ENCODE measurements around the gene RAB7A. TPM values are rescaled to one million over a fixed set of nuclear protein-coding genes. Genes with fewer than 3 reads are reported as not detected.
A peak's percentile ranks its signal among the peaks of the same experiment; 100 is the strongest.
"Not testable (repeated sequence)": the region's sequence is repeated elsewhere in the genome, so short reads cannot be mapped to it uniquely, and the experiment has no call there.

Gene RAB7A
- total RNA-seq, 1 donor from 2014 or later: 51.2 TPM

GRCh38 chr3:128712848-128713247 is 13.1 kb upstream of the RAB7A start:
- Histone ChIP-seq H3K27ac (no peak overlapping the region), H3K4me1 (no peaks in the 10 kb centered on the region), H3K79me2 (ENCODE audit: low read depth) (no peaks in the 10 kb centered on the region), H3K4me2 (no peak overlapping the region), H3K9me3 (ENCODE audit: low read depth) (no peaks in the 10 kb centered on the region), H3F3A (ENCODE audit: low read depth) (no peaks in the 10 kb centered on the region), H3K27me3 (no peaks in the 10 kb centered on the region), H3K36me3 (no peaks in the 10 kb centered on the region), H2AFZ (replicated peaks) (no peak overlapping the region), H4K20me1 (ENCODE audit: low read depth) (no peaks in the 10 kb centered on the region), H3K9ac (no peak overlapping the region), H3K4me3 (no peak overlapping the region)
- Mint-ChIP-seq H3K27me3 (ENCODE audit: insufficient read depth, low read depth) (peaks cover 7% of the 10 kb centered on the region), H3K4me1 (peaks cover 5% of the 10 kb centered on the region), H3K4me3 (peak overlapping the region; percentile 43), H3K27ac (no peak overlapping the region), H3K36me3 (no peaks in the 10 kb centered on the region), H3K9me3 (no peaks in the 10 kb centered on the region)
- TF ChIP-seq EZH2 (IDR thresholded peaks at IDR 0.05) (no peak), CTCF (IDR thresholded peaks at IDR 0.05) (no peak), EZH2phosphoT487 (IDR thresholded peaks at IDR 0.05) (no peak)
- no peak for DNase-seq (ENCODE audit: low spot score)

GRCh38 chr3:128714887-128715491 is 11.0 kb upstream of the RAB7A start:
- Histone ChIP-seq H3K9me3 (ENCODE audit: low read depth) (no peaks in the 10 kb centered on the region), H3F3A (ENCODE audit: low read depth) (no peaks in the 10 kb centered on the region), H3K4me2 (no peak overlapping the region), H3K27me3 (no peaks in the 10 kb centered on the region), H3K79me2 (ENCODE audit: low read depth) (no peaks in the 10 kb centered on the region), H3K4me3 (no peak overlapping the region), H4K20me1 (ENCODE audit: low read depth) (no peaks in the 10 kb centered on the region), H2AFZ (replicated peaks) (no peak overlapping the region), H3K9ac (no peak overlapping the region), H3K4me1 (no peaks in the 10 kb centered on the region), H3K36me3 (no peaks in the 10 kb centered on the region), H3K27ac (no peak overlapping the region)
- H3K9me3 Mint-ChIP-seq: no peaks in the 10 kb centered on the region
- no peaks in the 10 kb centered on the region for H3K36me3 Mint-ChIP-seq
- TF ChIP-seq EZH2 (IDR thresholded peaks at IDR 0.05) (no peak), CTCF (IDR thresholded peaks at IDR 0.05) (no peak)
- DNase-seq (ENCODE audit: low spot score): no peak
- H3K27ac Mint-ChIP-seq: no peak overlapping the region
- no peak overlapping the region for H3K4me3 Mint-ChIP-seq
- H3K27me3 Mint-ChIP-seq (ENCODE audit: insufficient read depth, low read depth): peaks cover 9% of the 10 kb centered on the region
- H3K4me1 Mint-ChIP-seq: peaks cover 2% of the 10 kb centered on the region

- not testable (repeated sequence) for H3K9me3 Mint-ChIP-seq; H3K9me3 ChIP-seq (ENCODE audit: low read depth); H3K27ac ChIP-seq; H4K20me1 ChIP-seq (ENCODE audit: low read depth); H2AFZ ChIP-seq (replicated peaks); H3K4me1 ChIP-seq; H3K4me3 Mint-ChIP-seq; H3K4me3 ChIP-seq; H3K27me3 ChIP-seq; H3K4me1 Mint-ChIP-seq; DNase-seq (ENCODE audit: low spot score); H3K36me3 ChIP-seq; H3K27ac Mint-ChIP-seq; H3K36me3 Mint-ChIP-seq; H3K79me2 ChIP-seq (ENCODE audit: low read depth); H3K9ac ChIP-seq; H3K4me2 ChIP-seq; H3F3A ChIP-seq (ENCODE audit: low read depth)
- H3K27me3 Mint-ChIP-seq (ENCODE audit: insufficient read depth, low read depth): peaks cover 15% of the 10 kb centered on the region
These were observed 7.1 kb upstream of the RAB7A start for GRCh38 chr3:128718892-128719291.

GRCh38 chr3:128720891-128721290 is 5.1 kb upstream of the RAB7A start:
- Histone ChIP-seq H3K4me2 (no peak overlapping the region), H3K27me3 (peaks cover 10% of the 10 kb centered on the region), H3K36me3 (no peaks in the 10 kb centered on the region), H3K4me1 (no peaks in the 10 kb centered on the region), H3F3A (ENCODE audit: low read depth) (no peaks in the 10 kb centered on the region), H3K79me2 (ENCODE audit: low read depth) (peaks cover 4% of the 10 kb centered on the region), H3K9ac (no peak overlapping the region), H3K27ac (no peak overlapping the region), H3K9me3 (ENCODE audit: low read depth) (no peaks in the 10 kb centered on the region), H2AFZ (replicated peaks) (peak overlapping the region; percentile 10), H4K20me1 (ENCODE audit: low read depth) (no peaks in the 10 kb centered on the region), H3K4me3 (no peak overlapping the region)
- no peaks in the 10 kb centered on the region for H3K9me3 Mint-ChIP-seq
- H3K4me3 Mint-ChIP-seq: no peak overlapping the region
- DNase-seq (ENCODE audit: low spot score): no peak
- TF ChIP-seq CTCF (IDR thresholded peaks at IDR 0.05) (no peak), EZH2 (IDR thresholded peaks at IDR 0.05) (no peak), EZH2phosphoT487 (IDR thresholded peaks at IDR 0.05) (no peak)
- no peak overlapping the region for H3K27ac Mint-ChIP-seq
- H3K27me3 Mint-ChIP-seq (ENCODE audit: insufficient read depth, low read depth): peaks cover 10% of the 10 kb centered on the region
- H3K4me1 Mint-ChIP-seq: peaks cover 15% of the 10 kb centered on the region
- no peaks in the 10 kb centered on the region for H3K36me3 Mint-ChIP-seq
